Fibroblast of the aortic adventitia (primary cell): Measurements from ENCODE around the gene PRR23A. TPM values are rescaled to one million over a fixed set of nuclear protein-coding genes. Genes with fewer than 3 reads are reported as not detected.
A peak's percentile ranks its signal among the peaks of the same experiment; 100 is the strongest.

Source experiments
- DNase-seq: peaks from one replicate; pipeline ENCODE4 v3.0.0-alpha.2; 2010; ENCODE audit warnings: low read depth
- H3K4me3 ChIP-seq: 2 replicates; pipeline ENCODE4 v1.5.1; 2011; ENCODE audit warnings: low read depth, mild to moderate bottlenecking, control low read depth, low read length, moderate library complexity
- CTCF ChIP-seq: IDR thresholded peaks from 2 replicates; pipeline ENCODE4 v1.5.1; 2011; ENCODE audit warnings: mild to moderate bottlenecking, low read length, control low read depth, inconsistent platforms; ENCODE audit not compliant: insufficient read depth
- total RNA-seq: library from RNA; depleted of rRNA; stranded (reverse); fragments of >200 nt; gene quantifications from 2 replicates; pipeline ENCODE4 v1.2.3, GENCODE V29; 2012; ENCODE audit warnings: low replicate concordance

Gene PRR23A
- total RNA-seq, 1 donor, result not detected

GRCh38 chr3:138974462-138974861 is 31.6 kb downstream of the PRR23A start:
- no peak for TF ChIP-seq CTCF
- DNase-seq, result peak; percentile 22

GRCh38 chr3:138972941-138973340 is 33.1 kb downstream of the PRR23A start:
- H3K4me3 ChIP-seq, result no peak overlapping the region
- no peak for DNase-seq
- no peak for TF ChIP-seq CTCF

More at GRCh38 chr3:138974462-138974861, 31.6 kb downstream of the PRR23A start:
- H3K4me3 ChIP-seq, result no peak overlapping the region

- DNase-seq, result no peak
- TF ChIP-seq CTCF, result no peak
- no peak overlapping the region for H3K4me3 ChIP-seq
Measured at GRCh38 chr3:138971766-138972320, 34.2 kb downstream of the PRR23A start.

- no peak overlapping the region for H3K4me3 ChIP-seq
- DNase-seq, result no peak
- no peak for TF ChIP-seq CTCF
Measured at GRCh38 chr3:138964923-138965322, 41.1 kb downstream of the PRR23A start.

GRCh38 chr3:138964264-138964663 is 41.8 kb downstream of the PRR23A start:
- no peak for DNase-seq
- H3K4me3 ChIP-seq, result no peak overlapping the region
- TF ChIP-seq CTCF, result no peak

GRCh38 chr3:138962854-138963560 is 43.1 kb downstream of the PRR23A start:
- no peak for DNase-seq
- no peak overlapping the region for H3K4me3 ChIP-seq
- TF ChIP-seq CTCF, result no peak
